GM18520 (cell line): ENCODE measurements around the gene TJAP1.
"Not testable (repeated sequence)": the region's sequence is repeated elsewhere in the genome, so short reads cannot be mapped to it uniquely, and the experiment has no call there.

Source experiments
- ATAC-seq: cut with Tn5 transposase; IDR thresholded peaks from one replicate; pipeline ENCODE4 v1.9.1; 2021; ENCODE audit not compliant: unreplicated experiment

TJAP1 gene

GRCh38 chr6:43452896-43453295 is 24.5 kb upstream of the TJAP1 start:
- no peak for ATAC-seq

GRCh38 chr6:43453831-43454230 is 23.5 kb upstream of the TJAP1 start:
- ATAC-seq, result no peak

- ATAC-seq, result no peak
Measured at GRCh38 chr6:43454290-43454695, 23.1 kb upstream of the TJAP1 start.

GRCh38 chr6:43454696-43455530 is 22.5 kb upstream of the TJAP1 start:
- ATAC-seq, result no peak

GRCh38 chr6:43455531-43456428 is 21.6 kb upstream of the TJAP1 start, which contains the start of gene DLK2:
Gene DLK2 (minus strand): TSS chr6:43455548. CDS start chr6:43454825, 723 bp downstream.
- ATAC-seq, result no peak

GRCh38 chr6:43457643-43458042 is 19.7 kb upstream of the TJAP1 start:
- no peak for ATAC-seq

- not testable (repeated sequence) for ATAC-seq
Measured at GRCh38 chr6:43458154-43458553, 19.2 kb upstream of the TJAP1 start.

- no peak for ATAC-seq
Measured at GRCh38 chr6:43459535-43459934, 17.8 kb upstream of the TJAP1 start.

GRCh38 chr6:43460032-43460431 is 17.3 kb upstream of the TJAP1 start:
- ATAC-seq, result no peak

- no peak for ATAC-seq
Measured at GRCh38 chr6:43461936-43462335, 15.4 kb upstream of the TJAP1 start.

- no peak for ATAC-seq
Measured at GRCh38 chr6:43464337-43464736, 13.0 kb upstream of the TJAP1 start.

GRCh38 chr6:43465948-43466347 is 11.4 kb upstream of the TJAP1 start:
- no peak for ATAC-seq

GRCh38 chr6:43467265-43467664 is 10.1 kb upstream of the TJAP1 start:
- ATAC-seq, result not testable (repeated sequence)

- no peak for ATAC-seq
Measured at GRCh38 chr6:43467752-43468151, 9.6 kb upstream of the TJAP1 start.

GRCh38 chr6:43468240-43468639 is 9.1 kb upstream of the TJAP1 start:
- ATAC-seq, result no peak

- no peak for ATAC-seq
Measured at GRCh38 chr6:43468748-43469681, 8.4 kb upstream of the TJAP1 start.

GRCh38 chr6:43469947-43470346 is 7.4 kb upstream of the TJAP1 start:
- no peak for ATAC-seq

GRCh38 chr6:43471399-43471798 is 6.0 kb upstream of the TJAP1 start:
- ATAC-seq, result no peak

GRCh38 chr6:43472515-43472914 is 4.9 kb upstream of the TJAP1 start:
- ATAC-seq, result no peak

GRCh38 chr6:43475516-43475915 is 1.9 kb upstream of the TJAP1 start:
- no peak for ATAC-seq

- ATAC-seq, result no peak
Measured at GRCh38 chr6:43476746-43477145, 624 bp upstream of the TJAP1 start.
